ENCODE results near the gene TBPL1.

- TF ChIP-seq, protein P1, sequence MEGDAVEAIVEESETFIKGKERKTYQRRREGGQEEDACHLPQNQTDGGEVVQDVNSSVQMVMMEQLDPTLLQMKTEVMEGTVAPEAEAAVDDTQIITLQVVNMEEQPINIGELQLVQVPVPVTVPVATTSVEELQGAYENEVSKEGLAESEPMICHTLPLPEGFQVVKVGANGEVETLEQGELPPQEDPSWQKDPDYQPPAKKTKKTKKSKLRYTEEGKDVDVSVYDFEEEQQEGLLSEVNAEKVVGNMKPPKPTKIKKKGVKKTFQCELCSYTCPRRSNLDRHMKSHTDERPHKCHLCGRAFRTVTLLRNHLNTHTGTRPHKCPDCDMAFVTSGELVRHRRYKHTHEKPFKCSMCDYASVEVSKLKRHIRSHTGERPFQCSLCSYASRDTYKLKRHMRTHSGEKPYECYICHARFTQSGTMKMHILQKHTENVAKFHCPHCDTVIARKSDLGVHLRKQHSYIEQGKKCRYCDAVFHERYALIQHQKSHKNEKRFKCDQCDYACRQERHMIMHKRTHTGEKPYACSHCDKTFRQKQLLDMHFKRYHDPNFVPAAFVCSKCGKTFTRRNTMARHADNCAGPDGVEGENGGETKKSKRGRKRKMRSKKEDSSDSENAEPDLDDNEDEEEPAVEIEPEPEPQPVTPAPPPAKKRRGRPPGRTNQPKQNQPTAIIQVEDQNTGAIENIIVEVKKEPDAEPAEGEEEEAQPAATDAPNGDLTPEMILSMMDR (IDR thresholded peaks at IDR 0.05), result no peak
- no peak for TF ChIP-seq POLR2A (IDR thresholded peaks at IDR 0.05)
Observed at GRCh38 chr6:133999305-133999704, 46.3 kb downstream of the TBPL1 start.
